ENCODE results near the gene ALKBH5.

ALKBH5 gene

GRCh38 chr17:18247613-18248001 lies 64.0 kb downstream of the ALKBH5 start:
- DNase-seq, result no peak

DNA sequence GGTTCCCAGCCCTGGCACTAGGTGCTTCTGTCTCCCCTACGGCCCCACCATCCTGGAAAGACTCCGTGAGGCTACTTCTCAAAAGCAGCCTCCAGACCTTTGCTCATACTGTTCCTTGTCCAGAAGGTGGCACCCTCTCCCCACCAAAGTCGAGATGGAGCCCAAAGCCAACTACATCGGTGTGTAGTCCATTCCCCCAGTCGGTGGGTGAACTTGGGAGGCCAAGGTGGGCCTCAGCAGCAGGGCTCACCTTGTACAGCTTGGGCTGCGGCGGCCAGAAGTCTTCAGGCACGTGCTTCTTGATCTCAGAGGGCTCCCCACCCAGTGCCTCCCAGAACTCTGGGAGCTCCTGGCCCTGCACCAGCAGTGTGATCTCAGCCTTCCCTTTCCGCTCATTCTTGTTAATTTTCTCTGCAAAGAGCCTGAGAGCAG lies 64.7 kb downstream of the ALKBH5 start:
- DNase-seq, result peak; percentile 76

DNA sequence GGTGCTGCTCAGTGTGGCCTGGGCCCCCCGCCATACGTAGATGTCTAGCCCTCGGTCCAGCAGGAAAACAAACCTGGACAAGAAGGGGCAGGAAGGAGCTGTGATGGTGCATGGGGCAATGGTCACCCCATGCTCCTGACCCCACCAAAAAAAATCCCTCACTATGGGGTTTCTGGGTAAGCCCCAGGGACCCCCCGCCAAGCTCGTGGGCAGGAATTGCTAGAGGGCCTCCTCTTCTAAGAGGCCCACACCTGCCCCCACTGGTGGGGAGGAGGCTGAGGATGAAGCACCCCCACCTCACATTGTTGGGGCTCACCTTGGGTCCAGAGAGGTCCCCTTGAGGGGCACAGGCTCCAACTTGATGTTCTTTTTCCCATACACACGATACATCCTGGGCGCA lies 65.2 kb downstream of the ALKBH5 start:
- DNase-seq, result no peak

DNA sequence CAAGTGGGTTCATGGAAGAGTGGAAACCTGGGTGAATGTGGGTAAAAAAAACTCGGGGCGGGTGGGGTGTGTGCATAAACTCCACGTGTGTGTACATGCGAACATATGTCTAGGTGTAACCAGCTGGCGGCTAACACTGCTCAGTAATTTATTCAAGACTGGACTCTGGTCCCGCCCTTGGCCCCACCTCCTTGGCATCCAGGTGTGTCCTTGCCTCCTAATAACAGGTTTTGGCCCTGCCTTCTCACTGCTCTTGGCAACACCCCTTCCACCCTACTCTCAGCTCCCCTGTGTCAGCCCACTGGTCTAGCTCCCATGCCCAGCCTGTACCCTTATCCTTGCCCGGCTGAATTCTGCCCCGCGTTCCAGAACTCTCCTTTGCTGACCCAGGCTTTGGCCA lies 66.6 kb downstream of the ALKBH5 start:
- DNase-seq, result no peak

- DNase-seq, result no peak
These were observed 67.1 kb downstream of the ALKBH5 start for GRCh38 chr17:18250708-18251107.

- DNase-seq, result no peak
These were observed 67.6 kb downstream of the ALKBH5 start for GRCh38 chr17:18251204-18251603.

DNA sequence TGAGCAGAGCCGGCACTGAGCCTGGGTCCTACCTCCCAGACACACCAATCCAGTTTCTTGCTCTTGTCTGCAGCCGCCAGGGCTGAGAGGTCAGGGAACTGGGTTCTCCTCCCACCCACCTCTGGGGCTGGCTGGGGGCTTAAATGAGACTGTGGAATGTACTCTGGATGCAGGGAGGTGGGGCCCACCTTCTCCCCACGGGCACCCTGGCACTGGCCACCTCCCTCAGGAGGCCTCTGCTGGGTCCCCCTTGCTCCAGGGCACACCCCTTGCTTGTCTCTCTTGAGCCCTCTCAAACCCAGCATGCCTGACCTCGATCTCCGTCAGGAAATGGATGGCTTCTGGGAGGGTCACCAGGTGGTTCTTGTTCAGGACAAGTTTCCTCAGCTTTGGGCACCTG lies 68.5 kb downstream of the ALKBH5 start:
- DNase-seq, result no peak

DNA sequence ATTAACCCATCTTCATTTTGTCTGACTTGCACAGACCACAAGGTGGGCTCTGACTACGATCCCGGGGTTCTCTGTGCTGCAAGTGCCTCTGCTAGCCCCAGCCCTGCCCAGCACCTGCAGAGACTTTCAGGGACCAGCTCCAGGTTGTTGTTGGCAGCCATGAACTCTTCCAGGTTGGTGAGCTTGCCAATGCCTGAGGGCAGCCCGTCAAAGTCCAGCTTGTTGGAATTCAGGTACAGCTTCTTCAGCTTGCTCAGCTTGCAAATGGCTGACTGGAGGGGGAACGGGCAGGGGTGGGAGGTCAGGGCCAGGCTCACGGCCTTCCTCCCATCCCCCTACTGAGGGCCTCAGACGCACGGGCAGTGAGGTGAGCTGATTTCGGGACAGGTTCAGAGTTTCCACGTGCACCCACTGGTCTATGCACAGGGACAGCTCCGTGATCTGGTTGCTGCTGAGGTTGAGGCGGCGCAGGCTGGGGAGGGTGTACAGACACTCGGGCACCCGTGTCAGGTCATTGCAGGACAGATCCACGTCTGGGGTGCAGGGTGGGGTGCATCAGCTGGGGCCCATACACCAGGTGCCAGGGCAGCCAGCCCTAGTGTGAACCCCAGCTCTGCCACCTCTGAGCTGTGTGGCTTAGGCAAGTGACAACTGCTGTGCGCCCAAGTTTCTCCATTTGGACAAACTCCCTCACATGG lies 69.7 kb downstream of the ALKBH5 start:
- no peak for DNase-seq

- no peak for DNase-seq
These were observed 70.6 kb downstream of the ALKBH5 start for GRCh38 chr17:18253947-18254821.

DNA sequence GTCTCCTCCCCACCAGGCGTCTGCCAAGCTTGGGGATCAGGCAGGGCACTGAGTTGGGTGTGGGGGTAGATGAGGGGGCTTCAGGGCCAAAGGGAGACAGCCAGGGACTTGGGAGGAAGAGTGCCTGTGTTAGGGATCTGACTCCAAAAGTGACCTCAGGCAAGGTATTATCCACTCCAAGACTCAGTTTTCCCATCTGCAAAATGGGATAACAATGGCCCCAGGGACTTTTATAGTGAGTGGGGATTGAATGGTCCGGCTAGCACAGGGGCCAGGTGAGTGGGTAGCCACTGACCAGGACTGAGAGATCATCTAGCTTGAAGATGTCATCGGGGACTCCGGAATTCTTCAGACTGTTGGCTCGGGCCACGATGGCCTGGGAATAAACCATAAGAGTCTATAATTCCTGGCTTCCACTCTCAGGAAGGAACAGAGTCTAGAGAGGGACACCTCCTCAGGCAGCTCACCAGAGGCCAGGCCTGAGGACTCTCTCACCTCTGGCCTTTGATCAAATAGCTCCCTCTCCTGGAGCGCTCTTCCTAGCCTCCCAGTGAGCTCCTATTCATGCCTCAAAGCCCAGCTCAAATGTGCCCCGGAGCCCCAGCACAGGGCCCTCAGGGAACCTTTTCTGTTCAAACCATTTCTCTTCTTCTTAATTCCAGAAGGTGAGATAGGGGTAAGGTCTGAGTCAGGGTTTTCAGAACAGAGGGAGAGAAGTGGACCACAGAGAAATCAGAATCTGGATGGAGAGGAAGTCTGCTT lies 71.4 kb downstream of the ALKBH5 start:
- DNase-seq, result no peak

GRCh38 chr17:18256351-18256750 lies 72.7 kb downstream of the ALKBH5 start:
- DNase-seq, result no peak

DNA sequence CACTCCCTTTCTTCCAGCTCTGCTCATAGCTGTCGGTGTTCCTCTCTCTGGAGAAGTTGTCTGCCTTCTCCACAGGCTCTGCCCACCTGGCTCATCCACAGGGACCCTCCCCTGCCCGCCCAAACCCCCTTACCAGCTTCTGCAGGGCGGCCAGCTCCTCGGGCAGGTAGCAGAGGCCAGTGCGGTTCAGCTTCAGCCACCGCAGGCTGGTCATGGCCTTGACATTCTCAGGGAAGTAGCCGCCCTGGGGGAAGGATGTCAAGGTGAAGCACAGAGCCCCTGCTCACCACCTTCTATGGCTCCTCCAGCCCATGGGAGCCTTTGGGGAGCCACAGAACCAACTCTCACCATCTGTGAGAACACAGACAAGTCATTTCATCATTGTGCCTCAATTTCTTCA lies 73.1 kb downstream of the ALKBH5 start:
- no peak for DNase-seq

DNA sequence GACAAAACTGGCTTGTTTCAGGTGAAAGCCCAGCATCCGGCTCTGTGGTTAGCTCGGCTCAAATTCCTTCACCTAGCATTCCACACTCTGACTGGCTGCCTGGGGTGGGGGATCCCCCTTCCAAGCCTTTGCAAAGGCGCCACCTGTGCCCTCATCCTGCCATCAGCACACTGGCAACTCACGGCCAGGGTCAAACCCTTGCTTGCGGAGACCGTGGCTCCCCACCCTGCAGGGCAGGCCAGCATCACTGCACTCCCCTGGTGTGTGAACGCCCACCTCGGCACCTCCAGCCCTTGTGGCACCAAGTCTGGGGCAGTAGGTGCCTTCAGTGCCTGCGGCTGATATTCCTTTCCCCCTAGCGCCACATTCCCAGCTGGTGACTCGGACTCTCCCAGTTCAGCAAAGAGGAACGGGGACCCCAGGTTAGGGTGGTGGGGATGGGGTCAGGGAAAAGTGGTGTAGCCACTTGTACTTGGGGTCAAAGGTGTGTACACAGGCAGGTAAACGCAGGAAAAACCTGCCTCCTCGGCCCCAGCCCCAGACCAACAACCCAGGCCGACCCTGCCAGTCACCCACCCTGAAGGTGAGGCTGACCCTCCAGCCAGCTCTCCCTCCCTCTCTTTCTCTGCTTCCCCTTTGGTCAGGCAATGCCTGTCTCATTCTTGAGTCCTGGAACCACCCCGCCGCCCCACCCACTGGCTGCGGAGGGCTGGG lies 73.8 kb downstream of the ALKBH5 start:
- peak; percentile 27 for DNase-seq

GRCh38 chr17:18257982-18258355 lies 74.3 kb downstream of the ALKBH5 start:
- DNase-seq, result peak; percentile 40

GRCh38 chr17:18258356-18259038 lies 74.9 kb downstream of the ALKBH5 start, which contains the start of gene FLII:
Gene FLII, minus strand, starts transcription at chr17:18258738. Its CDS starts 48 bp downstream, at chr17:18258690.
- DNase-seq, result peak; percentile 59

All from CD4-positive, alpha-beta T cell treated with Interleukin-10 for 1 hour (primary cell).